Skeletal muscle cell (primary cell): ENCODE data around the gene GP1BA.

ENCODE experiments used
- DNase-seq: peaks from one replicate; pipeline ENCODE4 v3.0.0-alpha.2; 2010; ENCODE audit warnings: low read depth
- H3K4me3 ChIP-seq: 2 replicates; pipeline ENCODE4 v1.5.1; 2011; ENCODE audit warnings: low read depth, mild to moderate bottlenecking, control low read depth, low read length, moderate library complexity

Gene GP1BA

DNA sequence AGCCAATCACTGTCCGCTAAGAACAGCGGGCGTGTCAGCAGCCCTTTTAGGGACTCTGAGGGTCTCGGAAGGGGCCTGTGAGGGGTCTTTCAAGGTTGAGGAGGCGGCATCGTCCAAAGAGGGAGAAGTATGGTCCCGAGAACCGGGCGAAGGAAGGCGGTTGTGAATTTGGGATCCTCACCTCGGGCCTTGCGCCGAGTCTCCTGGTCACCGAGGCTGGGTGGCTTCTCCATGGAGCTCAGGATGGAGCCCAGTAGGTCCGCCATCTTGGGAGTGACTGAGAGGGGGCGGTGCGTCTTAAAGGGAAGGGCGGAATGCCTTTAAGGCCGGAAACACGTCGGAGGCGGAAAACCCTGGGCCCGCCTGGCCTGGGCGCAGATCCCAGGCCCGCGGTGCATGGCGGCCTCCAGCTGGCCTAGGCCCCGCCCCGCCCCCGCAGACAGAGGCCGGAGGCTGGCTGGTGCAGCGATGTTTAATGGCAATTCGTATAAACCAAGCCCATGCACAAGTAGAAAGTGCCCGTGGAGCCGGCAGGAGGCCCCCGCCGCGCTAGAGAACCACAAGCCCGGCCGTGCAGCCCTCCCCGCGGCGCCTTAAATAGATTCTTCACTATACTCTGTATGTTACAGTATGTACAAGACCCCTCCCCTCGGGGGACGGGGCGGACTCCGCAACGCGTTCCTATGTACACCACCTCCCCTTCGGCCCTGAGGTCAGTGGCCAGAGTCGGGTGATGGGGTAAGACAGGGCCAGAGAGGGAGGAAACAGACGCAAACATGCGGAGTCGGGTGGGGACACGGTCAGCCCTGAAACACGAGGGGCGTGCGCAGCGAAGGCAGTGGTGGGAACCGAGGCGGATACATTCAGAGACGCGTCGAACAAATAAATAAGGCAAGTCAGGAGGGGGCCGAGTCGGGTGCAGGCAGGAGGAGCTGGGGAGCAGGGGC is 35.7 kb downstream of the GP1BA start, which contains the start of gene SPAG7:
TSS of gene SPAG7 (minus strand) at position 279 of the 947 bp plus-strand sequence. CDS start at position 266, 13 bp downstream.
- H3K4me3 ChIP-seq: peak within 1 kb of the TSS; percentile 75
- peak; percentile 91 for DNase-seq

GRCh38 chr17:4968486-4969046 is 36.5 kb downstream of the GP1BA start:
- H3K4me3 ChIP-seq: peak overlapping the region; percentile 75
- DNase-seq: no peak

DNA sequence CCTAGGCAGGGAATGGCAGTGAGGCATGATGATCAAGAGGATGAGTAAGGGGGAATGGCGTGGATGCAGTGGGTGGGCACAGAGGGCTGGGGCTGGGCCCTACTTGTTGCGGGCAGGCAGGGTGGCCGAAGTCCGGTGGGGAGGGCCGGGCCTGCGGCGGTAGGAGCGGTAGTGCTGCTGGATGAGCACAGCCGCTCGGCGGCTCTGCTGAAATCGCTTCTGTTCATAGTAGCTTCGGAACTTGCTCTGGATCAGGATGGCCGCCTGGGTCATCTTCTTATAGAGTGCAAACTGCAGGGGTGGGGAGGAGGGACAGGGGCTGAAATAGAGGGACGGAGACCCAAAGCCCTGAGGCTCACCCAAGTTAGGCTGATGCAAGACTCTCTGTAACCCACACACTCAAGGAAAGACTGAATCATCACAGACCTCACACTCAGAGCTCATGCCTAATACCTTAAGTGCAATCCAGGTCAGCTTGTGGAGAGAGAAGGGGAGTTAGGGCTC is 37.0 kb downstream of the GP1BA start:
- peak; percentile 79 for DNase-seq
- peak overlapping the region; percentile 75 for H3K4me3 ChIP-seq

DNA sequence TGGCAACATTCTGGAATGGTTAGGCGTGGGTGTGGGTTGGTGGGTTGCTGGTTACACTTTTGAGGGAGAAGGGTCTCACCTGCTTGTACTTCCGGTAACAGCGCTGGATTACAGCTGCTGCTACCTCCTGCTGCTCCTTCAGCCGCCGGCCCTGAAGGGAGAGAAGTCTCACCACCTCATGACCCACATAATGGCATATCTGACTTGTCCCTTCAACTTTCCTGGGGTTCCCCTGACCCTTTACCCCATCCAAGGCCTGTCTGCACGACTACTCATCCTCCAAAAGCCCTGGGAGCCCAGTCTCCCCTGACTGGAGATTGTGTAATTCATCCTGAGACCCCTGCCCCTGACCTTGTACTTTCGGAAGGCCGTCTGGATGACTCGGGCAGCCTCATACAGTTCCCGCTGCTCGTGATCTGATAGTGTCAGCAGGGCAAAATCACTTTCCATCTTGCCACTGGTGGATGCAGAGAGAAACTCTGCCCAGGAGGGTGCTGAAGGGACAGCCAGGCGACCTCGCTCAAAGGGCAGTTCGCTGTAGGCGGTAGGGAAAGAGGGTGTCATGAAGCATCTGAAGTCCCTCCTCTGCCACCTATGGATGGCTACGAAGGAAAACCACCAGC is 37.6 kb downstream of the GP1BA start:
- H3K4me3 ChIP-seq: peak overlapping the region; percentile 75
- DNase-seq: no peak

DNA sequence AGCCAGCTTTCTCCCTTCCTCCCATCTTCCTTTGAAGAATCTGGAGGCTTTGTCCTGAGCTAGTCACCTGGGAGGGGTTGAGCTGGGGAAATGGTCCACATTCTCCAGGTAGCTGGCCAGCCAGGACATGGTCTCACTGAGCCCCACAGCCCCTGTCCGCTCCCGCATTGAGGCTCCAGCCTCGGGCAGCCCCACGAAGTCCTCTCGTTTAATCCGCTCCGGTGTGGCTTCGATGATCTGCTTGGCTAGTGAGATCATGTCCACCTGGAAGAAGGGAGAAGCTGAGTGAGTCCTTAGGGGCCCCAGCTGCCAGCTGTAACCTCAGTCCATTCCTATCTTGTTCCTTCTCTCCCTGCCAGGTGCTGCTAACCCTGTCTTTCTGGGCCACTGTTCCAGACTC is 38.2 kb downstream of the GP1BA start:
- H3K4me3 ChIP-seq: no peak overlapping the region
- DNase-seq: no peak

DNA sequence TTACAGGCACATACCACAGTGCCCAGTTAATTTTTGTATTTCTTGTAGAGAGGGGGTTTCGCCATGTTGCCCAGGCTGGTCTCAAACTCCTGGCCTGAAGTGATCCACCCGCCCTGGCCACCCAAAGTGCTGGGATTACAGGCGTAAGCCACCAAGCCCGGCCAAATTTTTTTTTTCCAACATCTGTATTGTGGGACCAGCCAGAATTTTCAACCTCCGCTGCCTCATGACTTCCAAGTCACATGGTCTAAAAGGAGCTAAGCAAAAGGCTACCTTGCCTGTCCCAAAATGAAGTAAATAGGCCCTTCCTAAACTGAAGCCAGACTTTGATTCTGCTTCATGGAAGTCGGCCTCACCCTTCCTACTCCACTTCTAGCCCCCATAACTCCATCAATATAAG is 39.7 kb downstream of the GP1BA start:
- no peak for DNase-seq
- H3K4me3 ChIP-seq: no peak overlapping the region

- no peak for DNase-seq
- no peak overlapping the region for H3K4me3 ChIP-seq
Observed at GRCh38 chr17:4972322-4972721, 40.2 kb downstream of the GP1BA start.

DNA sequence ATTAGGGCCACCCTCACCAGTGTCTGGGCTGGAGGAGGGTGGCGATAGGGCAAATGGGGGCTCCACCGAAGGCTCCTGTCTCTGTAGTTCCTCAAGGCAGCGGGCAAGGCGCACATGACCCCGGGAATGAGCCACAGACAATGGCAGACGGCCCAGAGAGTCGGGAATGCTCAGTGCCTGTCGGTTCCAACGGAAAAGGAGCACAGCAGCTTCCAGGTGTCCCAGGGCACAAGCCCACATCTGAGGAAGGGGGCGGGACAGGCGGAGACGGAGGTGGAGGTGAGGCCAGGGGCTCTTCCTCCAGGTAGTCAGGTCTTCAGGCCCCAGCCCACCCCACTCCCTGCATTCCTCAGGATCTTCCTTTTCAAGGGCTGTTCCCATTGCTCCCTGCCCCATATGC is 40.7 kb downstream of the GP1BA start:
- H3K4me3 ChIP-seq: no peak overlapping the region
- DNase-seq: no peak

- no peak for DNase-seq
- no peak overlapping the region for H3K4me3 ChIP-seq
Observed at GRCh38 chr17:4973256-4974114, 41.4 kb downstream of the GP1BA start.

- no peak for DNase-seq
- H3K4me3 ChIP-seq: no peak overlapping the region
Observed at GRCh38 chr17:4974115-4974670, 42.1 kb downstream of the GP1BA start.

DNA sequence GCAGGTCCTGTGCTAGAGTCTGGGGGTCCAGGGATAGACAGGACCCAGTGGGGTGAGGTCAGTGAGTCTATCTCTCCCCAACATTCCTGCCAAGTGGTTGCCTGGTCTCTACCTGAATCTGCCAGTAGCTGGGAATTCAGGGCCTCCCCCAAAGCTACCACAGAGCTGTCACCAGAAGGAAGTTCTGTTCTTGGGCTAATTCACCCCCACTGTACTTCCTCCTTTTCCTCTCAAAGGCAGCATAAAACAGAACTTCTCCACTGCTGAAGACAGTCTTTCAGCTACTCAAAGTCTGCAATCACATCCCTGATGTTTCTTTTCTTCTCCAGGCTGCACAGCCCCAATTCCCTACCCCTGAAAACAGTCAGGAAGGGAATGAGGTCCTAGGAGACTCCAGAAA is 46.6 kb downstream of the GP1BA start:
- no peak overlapping the region for H3K4me3 ChIP-seq
- DNase-seq: no peak

DNA sequence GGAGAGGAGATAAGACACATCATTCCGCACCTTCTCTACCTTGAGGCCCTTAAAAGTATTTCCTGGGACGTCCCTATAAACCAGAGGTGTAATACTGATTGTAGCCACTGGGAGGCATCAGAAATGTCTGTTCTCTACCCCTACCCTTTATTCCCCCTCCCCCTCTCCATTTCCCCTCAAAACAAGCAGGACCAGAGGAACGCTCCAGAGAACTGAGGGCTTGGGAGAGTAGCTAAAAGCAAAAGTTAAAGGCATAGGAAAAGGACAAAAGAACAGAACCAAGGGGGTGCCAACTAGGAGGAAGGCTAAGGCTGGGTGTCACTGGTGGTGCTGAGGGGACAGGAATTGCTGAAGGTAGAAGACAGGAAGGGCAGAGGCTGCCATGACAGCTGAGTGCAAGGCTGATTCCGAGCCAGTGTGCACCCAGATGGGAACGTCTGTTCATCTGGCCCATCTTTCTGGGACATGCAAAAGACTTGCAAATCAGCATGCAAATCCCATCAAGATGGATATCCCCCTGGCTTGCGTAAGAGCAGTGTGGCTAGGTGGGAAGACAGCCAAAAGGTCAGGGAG is 48.7 kb downstream of the GP1BA start:
- DNase-seq: no peak
- no peak overlapping the region for H3K4me3 ChIP-seq

- no peak overlapping the region for H3K4me3 ChIP-seq
- DNase-seq: no peak
Observed at GRCh38 chr17:4982305-4982704, 50.2 kb downstream of the GP1BA start.
